Thyroid gland (tissue), 4 donors: Measurements from ENCODE around the gene BCL10. TPM values are rescaled to one million over a fixed set of nuclear protein-coding genes. Genes with fewer than 3 reads are reported as not detected.

Source experiments
- DNase-seq, 2 donors: peaks; one replicate each; pipeline ENCODE4 v3.0.0-alpha.2; 2019
- H3K27ac ChIP-seq, 3 donors: fragments of 200-600 bp; sonication (generic); 1 replicate in 2 of 3; 2 replicates in 1 of 3; pipeline ENCODE4 v1.5.1; 2016 to 2019; ENCODE audit warnings: mild to moderate bottlenecking in 1 of 3, moderate library complexity in 1 of 3
- H3K27me3 ChIP-seq: fragments of 200-600 bp; sonication (generic); one replicate; pipeline ENCODE4 v1.5.1; 2019
- H3K36me3 ChIP-seq, 2 donors: fragments of 200-600 bp; sonication (generic); one replicate each; pipeline ENCODE4 v1.5.1; 2016 to 2019
- H3K4me1 ChIP-seq, 2 donors: fragments of 200-600 bp; sonication (generic); one replicate each; pipeline ENCODE4 v1.5.1; 2017 to 2019
- H3K4me3 ChIP-seq, 3 donors: fragments of 200-600 bp; sonication (generic); replicated peaks in 1 of 3; 1 replicate in 2 of 3; 2 replicates in 1 of 3; pipeline ENCODE4 v1.5.1; 2016; ENCODE audit warnings: mild to moderate bottlenecking in 1 of 3
- H3K9me3 ChIP-seq: fragments of 200-600 bp; sonication (generic); one replicate; pipeline ENCODE4 v1.5.1; 2017
- POLR2A ChIP-seq, 2 donors: fragments of 450-650 bp; IDR thresholded peaks; one replicate each; pipeline ENCODE4 v1.6.1; 2017; ENCODE audit warnings: antibody characterized with exemption in 2 of 2, mild to moderate bottlenecking in 2 of 2, moderate library complexity in 1 of 2
- WGBS, 2 donors: methylation state at CpG; one replicate each; pipeline ENCODE4 v1.1.5; 2017; 5-methylcytosine and 5-hydroxymethylcytosine counted together
- intact Hi-C: fragments of 100-400 bp; cut with DNase I; formaldehyde crosslinking; loops from one replicate; pipeline ENCODE4 v1.15.1; 2023
- total RNA-seq, 4 donors: library from RNA; depleted of rRNA; stranded (reverse); fragments of >200 nt; gene quantifications; one replicate each; pipeline ENCODE4 v1.2.3, GENCODE V29; 2016
- TF ChIP-seq, protein P1 (sequence below), 6 experiments: fragments of 200-600 bp in 3 of 6; fragments of 450-650 bp in 3 of 6; sonication (generic) in 3 of 6; IDR thresholded peaks; one replicate each; pipeline ENCODE4 v1.5.1; 2016 to 2019; ENCODE audit warnings: antibody characterized with exemption in 6 of 6, mild to moderate bottlenecking in 2 of 6, inconsistent platforms in 1 of 6, moderate library complexity in 1 of 6

BCL10 gene
- 10 to 100 TPM; 13.6 to 28.5 (median 15.1) TPM for total RNA-seq

DNA sequence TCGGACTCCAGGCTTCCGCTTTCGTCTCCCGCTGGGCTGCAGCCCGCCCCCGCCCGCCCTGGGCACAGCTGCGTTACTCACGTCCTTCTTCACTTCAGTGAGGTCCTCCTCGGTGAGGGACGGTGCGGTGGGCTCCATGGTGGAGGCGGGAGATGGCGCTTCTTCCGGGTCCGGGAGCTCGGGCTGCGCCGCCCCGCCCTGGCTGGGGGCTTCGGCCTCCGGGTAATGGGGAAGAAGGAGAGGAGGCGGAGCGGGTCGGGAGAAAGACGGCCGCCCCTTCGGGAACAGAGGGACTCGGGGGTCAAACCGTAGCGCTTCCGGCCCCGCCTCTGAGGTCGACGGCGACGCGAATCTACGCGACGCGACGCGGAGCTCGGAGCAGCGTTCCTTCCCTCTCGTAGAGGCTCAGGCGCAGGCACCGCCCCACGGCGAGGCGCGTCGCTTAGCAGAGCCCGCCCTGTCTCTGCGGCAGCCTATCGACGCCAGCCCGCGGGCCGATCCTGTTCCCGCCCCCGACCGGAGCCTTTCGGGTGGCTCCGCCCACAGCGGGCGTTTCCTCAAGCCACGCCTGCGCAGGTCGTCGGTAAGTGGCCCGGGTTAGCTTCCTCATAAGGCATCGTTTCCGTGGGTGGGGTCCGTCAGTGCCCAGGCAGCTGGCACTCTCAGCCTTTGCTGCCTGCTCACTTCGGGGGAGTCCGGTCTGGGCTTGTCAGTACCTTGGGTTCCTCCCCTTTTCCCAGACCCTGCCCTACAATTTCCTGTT, at the start of gene BCL10:
TSS of gene BCL10 (minus strand) at position 418 of the 763 bp plus-strand sequence. CDS start at position 138, 280 bp downstream.
- H3K27ac ChIP-seq, result peak within 1 kb of the TSS; percentile 89 to 96 (median 89)
- H3K4me1 ChIP-seq, result peaks cover 16 to 22% of the 10 kb centered on the region in 2 donors
- intact Hi-C loops, result no loop called here
- 0 to 1% methylated on average over 17 to 57 of the region's 78 CpGs for WGBS, 2 donors
- peak within 1 kb of the TSS; percentile 74 to 90 (median 76) for H3K4me3 ChIP-seq
- no peaks in the 10 kb centered on the region for H3K27me3 ChIP-seq
- H3K36me3 ChIP-seq, result no peaks in the 10 kb centered on the region
- DNase-seq, result peak; percentile 99
- no peaks in the 10 kb centered on the region for H3K9me3 ChIP-seq
- peak; percentile 34 to 88 for TF ChIP-seq POLR2A (IDR thresholded peaks at IDR 0.05)
- TF ChIP-seq, protein P1, sequence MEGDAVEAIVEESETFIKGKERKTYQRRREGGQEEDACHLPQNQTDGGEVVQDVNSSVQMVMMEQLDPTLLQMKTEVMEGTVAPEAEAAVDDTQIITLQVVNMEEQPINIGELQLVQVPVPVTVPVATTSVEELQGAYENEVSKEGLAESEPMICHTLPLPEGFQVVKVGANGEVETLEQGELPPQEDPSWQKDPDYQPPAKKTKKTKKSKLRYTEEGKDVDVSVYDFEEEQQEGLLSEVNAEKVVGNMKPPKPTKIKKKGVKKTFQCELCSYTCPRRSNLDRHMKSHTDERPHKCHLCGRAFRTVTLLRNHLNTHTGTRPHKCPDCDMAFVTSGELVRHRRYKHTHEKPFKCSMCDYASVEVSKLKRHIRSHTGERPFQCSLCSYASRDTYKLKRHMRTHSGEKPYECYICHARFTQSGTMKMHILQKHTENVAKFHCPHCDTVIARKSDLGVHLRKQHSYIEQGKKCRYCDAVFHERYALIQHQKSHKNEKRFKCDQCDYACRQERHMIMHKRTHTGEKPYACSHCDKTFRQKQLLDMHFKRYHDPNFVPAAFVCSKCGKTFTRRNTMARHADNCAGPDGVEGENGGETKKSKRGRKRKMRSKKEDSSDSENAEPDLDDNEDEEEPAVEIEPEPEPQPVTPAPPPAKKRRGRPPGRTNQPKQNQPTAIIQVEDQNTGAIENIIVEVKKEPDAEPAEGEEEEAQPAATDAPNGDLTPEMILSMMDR (IDR thresholded peaks at IDR 0.05), result no peak

DNA sequence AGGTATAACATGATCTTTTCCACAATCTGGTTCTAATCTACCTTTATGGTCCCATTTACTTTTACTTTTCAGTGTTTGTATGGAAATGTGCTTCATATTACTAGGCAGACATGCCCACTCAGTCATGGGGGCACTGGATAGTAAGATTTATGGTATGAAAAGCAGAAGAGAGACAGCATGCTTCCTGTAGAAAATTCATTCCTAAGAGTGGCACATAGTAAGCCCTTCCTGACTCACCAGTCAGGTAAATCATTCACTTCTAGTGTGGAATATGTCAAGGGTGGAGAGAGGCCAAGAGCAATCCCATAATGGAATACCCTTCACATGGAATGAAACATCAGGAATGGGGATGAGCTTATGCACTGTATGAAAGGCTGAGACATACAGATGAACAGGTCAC, 49.5 kb upstream of the BCL10 start:
- TF ChIP-seq, protein P1 (IDR thresholded peaks at IDR 0.05), result no peak
- no peak for TF ChIP-seq POLR2A (IDR thresholded peaks at IDR 0.05)
- Histone ChIP-seq H3K9me3 (no peaks in the 10 kb centered on the region), H3K4me3 (no peak overlapping the region), H3K27me3 (no peaks in the 10 kb centered on the region), H3K27ac (no peak overlapping the region), H3K4me1 (peaks cover 11 to 26% of the 10 kb centered on the region in 2 donors), H3K36me3 (no peaks in the 10 kb centered on the region)
- no peak for DNase-seq
- intact Hi-C loops, result no loop called here

- H3K9me3 ChIP-seq, result no peaks in the 10 kb centered on the region
- no peaks in the 10 kb centered on the region for H3K36me3 ChIP-seq
- no peak overlapping the region for H3K4me3 ChIP-seq
- H3K27ac ChIP-seq, result no peak overlapping the region
- TF ChIP-seq, protein P1 (IDR thresholded peaks at IDR 0.05), result no peak
- no peak for TF ChIP-seq POLR2A (IDR thresholded peaks at IDR 0.05)
- H3K4me1 ChIP-seq, result peaks cover 0 to 4% of the 10 kb centered on the region in 2 donors
- H3K27me3 ChIP-seq, result no peaks in the 10 kb centered on the region
- 86 to 98% methylated on average over 5 of the region's 5 CpGs for WGBS, 2 donors
- no peak for DNase-seq
- intact Hi-C loops, result no loop called here
Measured at GRCh38 chr1:85323770-85324169, 47.3 kb upstream of the BCL10 start.

GRCh38 chr1:85322655-85323054, 46.2 kb upstream of the BCL10 start:
- TF ChIP-seq POLR2A (IDR thresholded peaks at IDR 0.05), result no peak
- TF ChIP-seq, protein P1 (IDR thresholded peaks at IDR 0.05), result no peak

GRCh38 chr1:85321237-85321964, 45.0 kb upstream of the BCL10 start:
- Histone ChIP-seq H3K27ac (no peak overlapping the region), H3K9me3 (no peaks in the 10 kb centered on the region), H3K27me3 (no peaks in the 10 kb centered on the region), H3K4me3 (no peak overlapping the region), H3K4me1 (no peaks in the 10 kb centered on the region), H3K36me3 (no peaks in the 10 kb centered on the region)
- 91% methylated on average over 7 of the region's 7 CpGs for WGBS, 2 donors
- intact Hi-C loops, result no loop called here
- no peak for DNase-seq
- TF ChIP-seq, protein P1 (IDR thresholded peaks at IDR 0.05), result no peak
- no peak for TF ChIP-seq POLR2A (IDR thresholded peaks at IDR 0.05)

More at GRCh38 chr1:85322655-85323054, 46.2 kb upstream of the BCL10 start:
- H3K4me1 ChIP-seq, result no peaks in the 10 kb centered on the region
- H3K4me3 ChIP-seq, result no peak overlapping the region
- 76 to 90% methylated on average over 2 of the region's 2 CpGs for WGBS, 2 donors
- intact Hi-C loops, result no loop called here
- no peak overlapping the region for H3K27ac ChIP-seq
- DNase-seq, result no peak
- no peaks in the 10 kb centered on the region for H3K9me3 ChIP-seq
- no peaks in the 10 kb centered on the region for H3K27me3 ChIP-seq
- H3K36me3 ChIP-seq, result no peaks in the 10 kb centered on the region
